Measurements from ENCODE around the gene PDZD7. TPM values are rescaled to one million over a fixed set of nuclear protein-coding genes. Genes with fewer than 3 reads are reported as not detected.
A peak's percentile ranks its signal among the peaks of the same experiment; 100 is the strongest.

PDZD7 gene
- total RNA-seq, 1 experiment from 2014 or later, result 2.6 TPM

- H3K27ac ChIP-seq (ENCODE audit: low read length), result no peak overlapping the region
- no peaks in the 10 kb centered on the region for H3K9me3 ChIP-seq (ENCODE audit: low read length)
- no peaks in the 10 kb centered on the region for H3K36me3 ChIP-seq (ENCODE audit: insufficient read depth, low read length)
- no peaks in the 10 kb centered on the region for H3K79me2 ChIP-seq (ENCODE audit: low read length)
- H2AFZ ChIP-seq (ENCODE audit: low read length), result no peak overlapping the region
- no peak overlapping the region for H3K9ac ChIP-seq (ENCODE audit: low read length)
- H3K4me3 ChIP-seq (ENCODE audit: low read length), result no peak overlapping the region
- no peaks in the 10 kb centered on the region for H3K27me3 ChIP-seq (ENCODE audit: low read length)
- DNase-seq, result no peak
- no peaks in the 10 kb centered on the region for H3K9me2 ChIP-seq (replicated peaks; ENCODE audit: insufficient read depth, low read length)
- peaks cover 29% of the 10 kb centered on the region for H3K4me1 ChIP-seq (ENCODE audit: low read length)
- 0 out of 2 replicates have a peak, but pooled peaks cover 4% of the 10 kb centered on the region for H4K20me1 ChIP-seq (ENCODE audit: insufficient read depth, low read depth, low read length)
- H3K4me2 ChIP-seq (ENCODE audit: low read depth, low read length, poor library complexity, severe bottlenecking), result peak overlapping the region; percentile 95
These were observed 2.3 kb upstream of the PDZD7 start for GRCh38 chr10:101033276-101033675.

- H3K9ac ChIP-seq (ENCODE audit: low read length), result peak overlapping the region; percentile 70
These were observed 1.8 kb upstream of the PDZD7 start for GRCh38 chr10:101032637-101033224.

GRCh38 chr10:101031796-101032636 lies 1.1 kb upstream of the PDZD7 start:
- peak overlapping the region; percentile 58; the same call in 1 of the 2 replicates for H2AFZ ChIP-seq (ENCODE audit: low read length)

More at GRCh38 chr10:101032637-101033224, 1.8 kb upstream of the PDZD7 start:
- Histone ChIP-seq H3K4me2 (ENCODE audit: low read depth, low read length, poor library complexity, severe bottlenecking) (peak overlapping the region; percentile 95), H3K27me3 (ENCODE audit: low read length) (no peaks in the 10 kb centered on the region), H3K9me2 (replicated peaks; ENCODE audit: insufficient read depth, low read length) (no peaks in the 10 kb centered on the region), H3K9me3 (ENCODE audit: low read length) (no peaks in the 10 kb centered on the region), H3K4me3 (ENCODE audit: low read length) (peak overlapping the region; percentile 73), H3K4me1 (ENCODE audit: low read length) (peaks cover 29% of the 10 kb centered on the region), H3K79me2 (ENCODE audit: low read length) (no peaks in the 10 kb centered on the region), H4K20me1 (ENCODE audit: insufficient read depth, low read depth, low read length) (0 out of 2 replicates have a peak, but pooled peaks cover 4% of the 10 kb centered on the region), H3K36me3 (ENCODE audit: insufficient read depth, low read length) (no peaks in the 10 kb centered on the region), H3K27ac (ENCODE audit: low read length) (no peak overlapping the region), H2AFZ (ENCODE audit: low read length) (peak overlapping the region; percentile 58; the same call in 1 of the 2 replicates)
- no peak for DNase-seq

GRCh38 chr10:101030496-101031127 lies 317 bp downstream of the PDZD7 start:
- no peaks in the 10 kb centered on the region for H3K9me3 ChIP-seq (ENCODE audit: low read length)
- no peaks in the 10 kb centered on the region for H3K27me3 ChIP-seq (ENCODE audit: low read length)
- no peaks in the 10 kb centered on the region for H3K36me3 ChIP-seq (ENCODE audit: insufficient read depth, low read length)
- H4K20me1 ChIP-seq (ENCODE audit: insufficient read depth, low read depth, low read length), result 0 out of 2 replicates have a peak, but pooled peaks cover 4% of the 10 kb centered on the region
- H3K4me1 ChIP-seq (ENCODE audit: low read length), result peaks cover 29% of the 10 kb centered on the region
- H2AFZ ChIP-seq (ENCODE audit: low read length), result no peak overlapping the region; the same call in 1 of the 2 replicates
- H3K4me3 ChIP-seq (ENCODE audit: low read length), result peak overlapping the region; percentile 73; the same call in 1 of the 2 replicates
- no peak for DNase-seq
- no peaks in the 10 kb centered on the region for H3K9me2 ChIP-seq (replicated peaks; ENCODE audit: insufficient read depth, low read length)
- peak overlapping the region; percentile 95 for H3K4me2 ChIP-seq (ENCODE audit: low read depth, low read length, poor library complexity, severe bottlenecking)
- no peaks in the 10 kb centered on the region for H3K79me2 ChIP-seq (ENCODE audit: low read length)
- H3K27ac ChIP-seq (ENCODE audit: low read length), result no peak overlapping the region
- H3K9ac ChIP-seq (ENCODE audit: low read length), result peak overlapping the region; percentile 70

More at GRCh38 chr10:101031796-101032636, 1.1 kb upstream of the PDZD7 start:
- no peaks in the 10 kb centered on the region for H3K79me2 ChIP-seq (ENCODE audit: low read length)
- H3K9me3 ChIP-seq (ENCODE audit: low read length), result no peaks in the 10 kb centered on the region
- peak overlapping the region; percentile 70 for H3K9ac ChIP-seq (ENCODE audit: low read length)
- H3K4me2 ChIP-seq (ENCODE audit: low read depth, low read length, poor library complexity, severe bottlenecking), result peak overlapping the region; percentile 95
- peak; percentile 80 for DNase-seq
- no peaks in the 10 kb centered on the region for H3K36me3 ChIP-seq (ENCODE audit: insufficient read depth, low read length)
- H3K4me3 ChIP-seq (ENCODE audit: low read length), result peak overlapping the region; percentile 73
- H3K27me3 ChIP-seq (ENCODE audit: low read length), result no peaks in the 10 kb centered on the region
- no peaks in the 10 kb centered on the region for H3K9me2 ChIP-seq (replicated peaks; ENCODE audit: insufficient read depth, low read length)
- 0 out of 2 replicates have a peak, but pooled peaks cover 4% of the 10 kb centered on the region for H4K20me1 ChIP-seq (ENCODE audit: insufficient read depth, low read depth, low read length)
- peaks cover 29% of the 10 kb centered on the region for H3K4me1 ChIP-seq (ENCODE audit: low read length)
- no peak overlapping the region for H3K27ac ChIP-seq (ENCODE audit: low read length)

GRCh38 chr10:101029520-101030295 lies 1.2 kb downstream of the PDZD7 start:
- no peak for DNase-seq
- H3K9ac ChIP-seq (ENCODE audit: low read length), result no peak overlapping the region
- H2AFZ ChIP-seq (ENCODE audit: low read length), result no peak overlapping the region
- H3K9me3 ChIP-seq (ENCODE audit: low read length), result no peaks in the 10 kb centered on the region
- H3K4me1 ChIP-seq (ENCODE audit: low read length), result peaks cover 29% of the 10 kb centered on the region
- H3K79me2 ChIP-seq (ENCODE audit: low read length), result no peaks in the 10 kb centered on the region
- no peaks in the 10 kb centered on the region for H3K27me3 ChIP-seq (ENCODE audit: low read length)
- H3K4me3 ChIP-seq (ENCODE audit: low read length), result no peak overlapping the region
- no peak overlapping the region for H3K4me2 ChIP-seq (ENCODE audit: low read depth, low read length, poor library complexity, severe bottlenecking)
- H4K20me1 ChIP-seq (ENCODE audit: insufficient read depth, low read depth, low read length), result 0 out of 2 replicates have a peak, but pooled peaks cover 4% of the 10 kb centered on the region
- H3K36me3 ChIP-seq (ENCODE audit: insufficient read depth, low read length), result no peaks in the 10 kb centered on the region
- no peak overlapping the region for H3K27ac ChIP-seq (ENCODE audit: low read length)
- H3K9me2 ChIP-seq (replicated peaks; ENCODE audit: insufficient read depth, low read length), result no peaks in the 10 kb centered on the region

GRCh38 chr10:101028446-101029337 lies 2.2 kb downstream of the PDZD7 start:
- H3K9me2 ChIP-seq (replicated peaks; ENCODE audit: insufficient read depth, low read length), result no peaks in the 10 kb centered on the region
- H3K79me2 ChIP-seq (ENCODE audit: low read length), result no peaks in the 10 kb centered on the region
- no peaks in the 10 kb centered on the region for H3K9me3 ChIP-seq (ENCODE audit: low read length)
- H3K4me3 ChIP-seq (ENCODE audit: low read length), result no peak overlapping the region
- H3K27me3 ChIP-seq (ENCODE audit: low read length), result no peaks in the 10 kb centered on the region
- no peak for DNase-seq
- no peak overlapping the region for H3K9ac ChIP-seq (ENCODE audit: low read length)
- no peak overlapping the region for H2AFZ ChIP-seq (ENCODE audit: low read length)
- 0 out of 2 replicates have a peak, but pooled peaks cover 4% of the 10 kb centered on the region for H4K20me1 ChIP-seq (ENCODE audit: insufficient read depth, low read depth, low read length)
- no peak overlapping the region for H3K27ac ChIP-seq (ENCODE audit: low read length)
- H3K4me1 ChIP-seq (ENCODE audit: low read length), result peaks cover 29% of the 10 kb centered on the region
- no peak overlapping the region for H3K4me2 ChIP-seq (ENCODE audit: low read depth, low read length, poor library complexity, severe bottlenecking)
- H3K36me3 ChIP-seq (ENCODE audit: insufficient read depth, low read length), result no peaks in the 10 kb centered on the region

- H3K79me2 ChIP-seq (ENCODE audit: low read length), result no peaks in the 10 kb centered on the region
- H3K4me2 ChIP-seq (ENCODE audit: low read depth, low read length, poor library complexity, severe bottlenecking), result no peak overlapping the region
- H3K27ac ChIP-seq (ENCODE audit: low read length), result no peak overlapping the region
- H3K36me3 ChIP-seq (ENCODE audit: insufficient read depth, low read length), result no peaks in the 10 kb centered on the region
- H3K9me3 ChIP-seq (ENCODE audit: low read length), result no peaks in the 10 kb centered on the region
- H3K4me1 ChIP-seq (ENCODE audit: low read length), result peaks cover 21% of the 10 kb centered on the region
- H3K9me2 ChIP-seq (replicated peaks; ENCODE audit: insufficient read depth, low read length), result no peaks in the 10 kb centered on the region
- H2AFZ ChIP-seq (ENCODE audit: low read length), result no peak overlapping the region
- no peak for DNase-seq
- H3K9ac ChIP-seq (ENCODE audit: low read length), result no peak overlapping the region
- H3K4me3 ChIP-seq (ENCODE audit: low read length), result no peak overlapping the region
- no peaks in the 10 kb centered on the region for H3K27me3 ChIP-seq (ENCODE audit: low read length)
- 0 out of 2 replicates have a peak, but pooled peaks cover 4% of the 10 kb centered on the region for H4K20me1 ChIP-seq (ENCODE audit: insufficient read depth, low read depth, low read length)
These were observed 3.7 kb downstream of the PDZD7 start for GRCh38 chr10:101027106-101027720.

All from Karpas-422 (cell line).